HepG2 (cell line): ENCODE results near the gene ARHGEF40. TPM values are rescaled to one million over a fixed set of nuclear protein-coding genes. Genes with fewer than 3 reads are reported as not detected.

Experiments
- CREB1 ChIP-seq, 2 experiments: fragments of 450-650 bp in 1 of 2; IDR thresholded peaks; 2 replicates each; pipeline ENCODE4 v1.6.1; 2016 to 2017; ENCODE audit warnings: control low read depth in 1 of 2, mild to moderate bottlenecking in 1 of 2, missing compliant biosample characterization in 1 of 2, missing genetic modification characterization in 1 of 2
- ETV6 ChIP-seq: sonication (generic); formaldehyde crosslinking; conservative IDR thresholded peaks from 2 replicates; pipeline ENCODE4 v1.4.0; 2020; ENCODE audit warnings: missing genetic modification reagents
- GATAD1 ChIP-seq: IDR thresholded peaks from 2 replicates; pipeline ENCODE4 v1.6.1; 2016; ENCODE audit warnings: missing genetic modification reagents, missing compliant biosample characterization
- HIVEP1 ChIP-seq: sonication (generic); formaldehyde crosslinking; IDR thresholded peaks from 2 replicates; pipeline ENCODE4 v1.4.0; 2020; ENCODE audit warnings: mild to moderate bottlenecking, missing genetic modification reagents
- KDM3A ChIP-seq: IDR thresholded peaks from 2 replicates; pipeline ENCODE4 v1.6.1; 2018; ENCODE audit warnings: low read depth, missing compliant biosample characterization
- KIAA2018 ChIP-seq: sonication (generic); formaldehyde crosslinking; IDR thresholded peaks from 2 replicates; pipeline ENCODE4 v1.5.0; 2020; ENCODE audit warnings: mild to moderate bottlenecking, missing genetic modification reagents, borderline replicate concordance
- SAP130 ChIP-seq: IDR thresholded peaks from 2 replicates; pipeline ENCODE4 v1.6.1; 2016; ENCODE audit warnings: low read depth
- SMAD1 ChIP-seq: sonication (generic); formaldehyde crosslinking; IDR thresholded peaks from 2 replicates; pipeline ENCODE4 v1.4.0; 2020; ENCODE audit warnings: missing genetic modification reagents, low read depth, mild to moderate bottlenecking, borderline replicate concordance
- SRSF1 ChIP-seq: fragments of 200-400 bp; formaldehyde crosslinking; optimal IDR thresholded peaks from 2 replicates; pipeline ENCODE3; 2017; ENCODE audit warnings: mild to moderate bottlenecking, low read depth, low read length, moderate library complexity
- TAF1 ChIP-seq: sonication (generic); formaldehyde crosslinking; IDR thresholded peaks from 2 replicates; pipeline ENCODE4 v1.4.0; 2020; ENCODE audit warnings: missing genetic modification reagents
- TRIM24 ChIP-seq: sonication (generic); formaldehyde crosslinking; IDR thresholded peaks from 2 replicates; pipeline ENCODE4 v1.8.0; 2022; ENCODE audit warnings: mild to moderate bottlenecking, missing genetic modification reagents
- ZFP62 ChIP-seq: sonication (generic); formaldehyde crosslinking; IDR thresholded peaks from 2 replicates; pipeline ENCODE4 v1.4.0; 2020; ENCODE audit warnings: missing genetic modification reagents
- ZFX ChIP-seq: sonication (generic); formaldehyde crosslinking; IDR thresholded peaks from 2 replicates; pipeline ENCODE4 v1.4.0; 2020; ENCODE audit warnings: mild to moderate bottlenecking, low read depth, missing genetic modification reagents, moderate library complexity
- ZMYM2 ChIP-seq: sonication (generic); formaldehyde crosslinking; IDR thresholded peaks from 2 replicates; pipeline ENCODE4 v1.8.0; 2022; ENCODE audit warnings: mild to moderate bottlenecking, missing genetic modification reagents
- ZMYM4 ChIP-seq: sonication (generic); formaldehyde crosslinking; IDR thresholded peaks from 2 replicates; pipeline ENCODE4 v1.8.1; 2023; ENCODE audit warnings: mild to moderate bottlenecking, missing genetic modification reagents
- ZNF430 ChIP-seq: sonication (generic); formaldehyde crosslinking; IDR thresholded peaks from 2 replicates; pipeline ENCODE4 v1.9.0; 2021; ENCODE audit warnings: mild to moderate bottlenecking, missing genetic modification reagents
- polyA plus RNA-seq, 8 experiments: library from polyadenylated mRNA; depleted of rRNA in 3 of 8; stranded (reverse) in 7 of 8; unstranded in 1 of 8; fragments of >200 nt; fragmentation: Illumina TruSeq in 4 of 8; extraction: Trizol in 4 of 8; gene quantifications; 2 replicates each; pipeline versions ENCODE4 v1.2.1 to v1.2.3, GENCODE V29; 2011 to 2016; ENCODE audit warnings: low read depth in 4 of 8, missing spikeins in 1 of 8, mixed read lengths in 1 of 8; ENCODE audit not compliant: insufficient read depth in 1 of 8
- total RNA-seq, 5 experiments: library from RNA; depleted of rRNA; stranded (reverse); fragments of >200 nt; fragmentation: Illumina TruSeq; extraction: Trizol; gene quantifications; 2 replicates each; pipeline ENCODE4 v1.2.3, GENCODE V29; 2016; ENCODE audit warnings: low read depth in 1 of 5
- TF ChIP-seq, protein P1 (sequence below): IDR thresholded peaks from 2 replicates; pipeline ENCODE4 v1.6.1; 2018; ENCODE audit warnings: missing genetic modification reagents, mild to moderate bottlenecking, missing compliant biosample characterization
- TF ChIP-seq, protein P2 (sequence below): sonication (generic); formaldehyde crosslinking; IDR thresholded peaks from 2 replicates; pipeline ENCODE4 v1.5.0; 2020; ENCODE audit warnings: missing genetic modification reagents, mild to moderate bottlenecking, borderline replicate concordance

The ARHGEF40 gene
- total and polyA plus RNA-seq, 2 of the 13 experiments (the other 11 are each of a cell fraction or from before 2014, with no cell fraction given): 28.1 to 78.1 TPM

DNA sequence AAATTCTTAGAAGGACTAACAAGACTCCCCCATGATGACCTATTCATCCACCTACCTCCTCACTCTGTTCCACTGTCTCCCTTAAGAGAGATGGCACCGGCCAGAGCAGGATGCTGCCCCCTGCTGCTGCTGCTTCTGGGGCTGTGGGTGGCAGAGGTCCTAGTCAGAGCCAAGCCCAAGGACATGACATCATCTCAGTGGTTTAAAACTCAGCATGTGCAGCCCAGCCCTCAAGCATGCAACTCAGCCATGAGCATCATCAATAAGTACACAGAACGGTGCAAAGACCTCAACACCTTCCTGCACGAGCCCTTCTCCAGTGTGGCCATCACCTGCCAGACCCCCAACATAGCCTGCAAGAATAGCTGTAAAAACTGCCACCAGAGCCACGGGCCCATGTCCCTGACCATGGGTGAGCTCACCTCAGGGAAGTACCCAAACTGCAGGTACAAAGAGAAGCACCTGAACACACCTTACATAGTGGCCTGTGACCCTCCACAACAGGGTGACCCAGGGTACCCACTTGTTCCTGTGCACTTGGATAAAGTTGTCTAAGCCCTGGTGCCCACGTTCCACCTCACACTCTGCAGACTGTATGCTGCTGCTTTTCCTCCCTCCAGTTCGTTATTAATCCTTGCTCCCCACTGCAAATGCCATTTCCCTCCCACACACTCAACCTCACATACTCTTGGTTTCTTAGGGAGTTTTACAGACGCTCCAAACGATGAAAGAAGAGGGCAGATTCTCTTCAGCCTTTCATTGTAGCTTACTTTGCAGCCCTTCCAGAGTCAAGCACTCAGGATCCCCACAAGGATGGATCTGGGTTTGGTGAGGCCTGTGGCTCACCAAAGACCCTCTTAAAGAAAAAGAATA is 12.1 kb upstream of the ARHGEF40 start, which contains the start of gene RNASE8 (continued):
- TF ChIP-seq KIAA2018 (CRISPR knock-in tag) (no peak), CREB1 (IDR thresholded peaks at IDR 0.05) (0 out of 2 replicates have a peak, but pooled peaks have one; percentile 30), CREB1 (CRISPR knock-in tag; IDR thresholded peaks at IDR 0.05) (no peak), KDM3A (no peak), ZMYM2 (0 out of 2 replicates have a peak, but pooled peaks have one; percentile 24), SRSF1 (no peak), SAP130 (peak; percentile 19; the same call in 1 of the 2 replicates), ZFX (CRISPR knock-in tag) (0 out of 2 replicates have a peak, but pooled peaks have one; percentile 9), TAF1 (CRISPR knock-in tag) (no peak), SMAD1 (CRISPR knock-in tag) (0 out of 2 replicates have a peak, but pooled peaks have one; percentile 38), ZFP62 (CRISPR knock-in tag) (no peak), ZMYM4 (CRISPR knock-in tag) (no peak), ETV6 (CRISPR knock-in tag) (no peak), HIVEP1 (peak; percentile 70), ZNF430 (CRISPR knock-in tag) (peak; percentile 47; the same call in 1 of the 2 replicates), TRIM24 (CRISPR knock-in tag) (0 out of 2 replicates have a peak, but pooled peaks have one; percentile 10), GATAD1 (CRISPR knock-in tag) (no peak)
- TF ChIP-seq, protein P1, sequence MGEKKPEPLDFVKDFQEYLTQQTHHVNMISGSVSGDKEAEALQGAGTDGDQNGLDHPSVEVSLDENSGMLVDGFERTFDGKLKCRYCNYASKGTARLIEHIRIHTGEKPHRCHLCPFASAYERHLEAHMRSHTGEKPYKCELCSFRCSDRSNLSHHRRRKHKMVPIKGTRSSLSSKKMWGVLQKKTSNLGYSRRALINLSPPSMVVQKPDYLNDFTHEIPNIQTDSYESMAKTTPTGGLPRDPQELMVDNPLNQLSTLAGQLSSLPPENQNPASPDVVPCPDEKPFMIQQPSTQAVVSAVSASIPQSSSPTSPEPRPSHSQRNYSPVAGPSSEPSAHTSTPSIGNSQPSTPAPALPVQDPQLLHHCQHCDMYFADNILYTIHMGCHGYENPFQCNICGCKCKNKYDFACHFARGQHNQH (CRISPR knock-in tag): no peak
- TF ChIP-seq, protein P2, sequence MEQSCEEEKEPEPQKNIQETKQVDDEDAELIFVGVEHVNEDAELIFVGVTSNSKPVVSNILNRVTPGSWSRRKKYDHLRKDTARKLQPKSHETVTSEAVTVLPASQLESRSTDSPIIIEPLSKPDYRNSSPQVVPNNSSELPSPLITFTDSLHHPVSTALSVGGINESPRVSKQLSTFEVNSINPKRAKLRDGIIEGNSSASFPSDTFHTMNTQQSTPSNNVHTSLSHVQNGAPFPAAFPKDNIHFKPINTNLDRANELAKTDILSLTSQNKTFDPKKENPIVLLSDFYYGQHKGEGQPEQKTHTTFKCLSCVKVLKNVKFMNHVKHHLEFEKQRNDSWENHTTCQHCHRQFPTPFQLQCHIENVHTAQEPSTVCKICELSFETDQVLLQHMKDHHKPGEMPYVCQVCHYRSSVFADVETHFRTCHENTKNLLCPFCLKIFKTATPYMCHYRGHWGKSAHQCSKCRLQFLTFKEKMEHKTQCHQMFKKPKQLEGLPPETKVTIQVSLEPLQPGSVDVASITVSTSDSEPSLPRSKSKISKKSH (CRISPR knock-in tag): no peak
